ENCODE results near the gene A1CF. TPM values are rescaled to one million over a fixed set of nuclear protein-coding genes. Genes with fewer than 3 reads are reported as not detected.

A1CF gene, protein sequence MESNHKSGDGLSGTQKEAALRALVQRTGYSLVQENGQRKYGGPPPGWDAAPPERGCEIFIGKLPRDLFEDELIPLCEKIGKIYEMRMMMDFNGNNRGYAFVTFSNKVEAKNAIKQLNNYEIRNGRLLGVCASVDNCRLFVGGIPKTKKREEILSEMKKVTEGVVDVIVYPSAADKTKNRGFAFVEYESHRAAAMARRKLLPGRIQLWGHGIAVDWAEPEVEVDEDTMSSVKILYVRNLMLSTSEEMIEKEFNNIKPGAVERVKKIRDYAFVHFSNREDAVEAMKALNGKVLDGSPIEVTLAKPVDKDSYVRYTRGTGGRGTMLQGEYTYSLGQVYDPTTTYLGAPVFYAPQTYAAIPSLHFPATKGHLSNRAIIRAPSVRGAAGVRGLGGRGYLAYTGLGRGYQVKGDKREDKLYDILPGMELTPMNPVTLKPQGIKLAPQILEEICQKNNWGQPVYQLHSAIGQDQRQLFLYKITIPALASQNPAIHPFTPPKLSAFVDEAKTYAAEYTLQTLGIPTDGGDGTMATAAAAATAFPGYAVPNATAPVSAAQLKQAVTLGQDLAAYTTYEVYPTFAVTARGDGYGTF
- total RNA-seq (2022) (not detected in 2 replicates), Bru-seq, nascent RNA (not detected), BruChase-seq, experiment 1, labeled RNA remaining after a 6-hour chase (percentile 1 among the genes with signal in this experiment), BruChase-seq, experiment 2, labeled RNA remaining after a 2-hour chase (not detected)
- long read RNA-seq = 0 reads

DNA sequence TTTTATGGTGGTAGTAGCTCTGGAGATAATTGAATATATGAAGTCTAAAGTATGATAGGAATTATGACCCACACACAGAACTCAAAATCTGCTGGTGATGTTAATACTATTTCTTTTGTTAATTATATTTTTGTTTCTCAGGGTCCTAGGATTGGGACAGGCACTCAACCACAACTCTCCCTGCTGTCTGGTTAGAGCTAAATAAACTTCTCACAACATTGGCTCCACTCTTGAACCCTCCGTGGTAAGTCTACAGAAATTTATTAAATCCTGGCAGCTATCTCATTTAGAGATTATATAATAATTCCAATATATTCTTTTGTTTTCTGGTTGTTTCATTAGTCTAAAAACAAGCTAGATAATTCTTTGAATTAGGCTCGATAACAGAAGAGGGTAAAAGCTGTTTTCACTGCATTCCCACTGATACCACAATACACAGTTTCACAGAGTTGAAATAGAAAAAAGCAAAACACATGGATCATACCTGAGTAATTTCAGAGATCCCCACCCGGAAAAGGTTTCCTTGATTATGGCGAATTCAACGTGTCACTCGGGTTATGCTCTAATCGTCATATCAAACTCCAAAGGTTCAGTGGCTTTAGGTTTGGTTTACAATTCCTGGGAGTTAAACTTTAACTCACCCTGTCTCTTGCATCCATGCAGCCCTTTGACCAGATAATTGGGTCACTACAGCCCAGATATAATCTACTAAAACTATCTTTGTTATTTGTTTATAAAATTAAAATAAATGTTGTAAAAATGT lies at the start of gene A1CF:
A1CF (minus strand) TSS at position 531 of the 763 bp plus-strand sequence. CDS start 25,687 bp downstream, outside the sequence.
- CTCF ChIA-PET = interaction anchor here (0.6 kb wide), 4 partner anchors 110 to 1824 kb away, joined by 3 to 4 read pairs (median 3); no protein-coding TSS in a partner anchor
- no TSS peak for BruUV-seq (replicated peaks)
- H3K4me3 Mint-ChIP-seq (ENCODE audit: unreplicated experiment) = no peak within 1 kb of the TSS
- no peak within 1 kb of the TSS for H3K27ac Mint-ChIP-seq (ENCODE audit: low read depth, unreplicated experiment)
- no peak for DNase-seq (ENCODE audit: unreplicated experiment)
- POLR2A ChIA-PET = interaction anchor here (0.6 kb wide), 1 partner anchor 298 kb away, joined by 3 read pairs; no protein-coding TSS in a partner anchor
- H3K36me3 Mint-ChIP-seq (ENCODE audit: insufficient read depth, unreplicated experiment) = no peaks in the 10 kb centered on the region
- H3K4me1 Mint-ChIP-seq (ENCODE audit: insufficient read depth, unreplicated experiment) = no peaks in the 10 kb centered on the region
- peaks cover 67% of the 10 kb centered on the region for H3K27me3 Mint-ChIP-seq (ENCODE audit: insufficient read depth, unreplicated experiment)
- TF ChIP-seq, protein P1, sequence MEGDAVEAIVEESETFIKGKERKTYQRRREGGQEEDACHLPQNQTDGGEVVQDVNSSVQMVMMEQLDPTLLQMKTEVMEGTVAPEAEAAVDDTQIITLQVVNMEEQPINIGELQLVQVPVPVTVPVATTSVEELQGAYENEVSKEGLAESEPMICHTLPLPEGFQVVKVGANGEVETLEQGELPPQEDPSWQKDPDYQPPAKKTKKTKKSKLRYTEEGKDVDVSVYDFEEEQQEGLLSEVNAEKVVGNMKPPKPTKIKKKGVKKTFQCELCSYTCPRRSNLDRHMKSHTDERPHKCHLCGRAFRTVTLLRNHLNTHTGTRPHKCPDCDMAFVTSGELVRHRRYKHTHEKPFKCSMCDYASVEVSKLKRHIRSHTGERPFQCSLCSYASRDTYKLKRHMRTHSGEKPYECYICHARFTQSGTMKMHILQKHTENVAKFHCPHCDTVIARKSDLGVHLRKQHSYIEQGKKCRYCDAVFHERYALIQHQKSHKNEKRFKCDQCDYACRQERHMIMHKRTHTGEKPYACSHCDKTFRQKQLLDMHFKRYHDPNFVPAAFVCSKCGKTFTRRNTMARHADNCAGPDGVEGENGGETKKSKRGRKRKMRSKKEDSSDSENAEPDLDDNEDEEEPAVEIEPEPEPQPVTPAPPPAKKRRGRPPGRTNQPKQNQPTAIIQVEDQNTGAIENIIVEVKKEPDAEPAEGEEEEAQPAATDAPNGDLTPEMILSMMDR (IDR thresholded peaks at IDR 0.05; ENCODE audit: unreplicated experiment) = no peak
- no peaks in the 10 kb centered on the region for H3K9me3 Mint-ChIP-seq (ENCODE audit: unreplicated experiment)
- intact Hi-C loops (cut with micrococcal nuclease) = no loop called here

DNA sequence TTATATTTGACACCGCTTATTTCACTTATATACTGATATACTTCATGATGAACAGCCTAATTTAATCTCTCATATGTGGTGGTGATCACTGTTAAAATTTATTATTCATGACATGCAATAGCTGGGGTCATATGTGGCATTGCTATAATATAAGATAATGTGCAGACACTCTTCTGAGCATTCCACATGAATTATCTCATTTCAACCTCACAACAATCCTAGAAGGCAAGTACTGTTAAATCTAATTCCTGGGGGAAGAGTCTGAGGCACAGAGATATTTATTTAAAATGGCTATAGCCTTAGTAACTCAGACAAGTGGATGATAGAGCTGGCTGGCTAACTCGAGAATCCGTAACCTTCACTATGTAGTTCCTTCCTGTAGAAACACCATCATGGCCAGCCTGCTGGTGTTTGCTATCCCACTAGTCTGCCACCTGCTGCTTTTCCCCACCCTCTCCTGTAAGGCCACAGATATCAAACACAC lies 46.6 kb upstream of the A1CF start:
- H3K4me1 Mint-ChIP-seq (ENCODE audit: insufficient read depth, unreplicated experiment) = no peaks in the 10 kb centered on the region
- TF ChIP-seq, protein P1 (IDR thresholded peaks at IDR 0.05; ENCODE audit: unreplicated experiment) = no peak
- H3K4me3 Mint-ChIP-seq (ENCODE audit: unreplicated experiment) = no peak overlapping the region
- no peak overlapping the region for H3K27ac Mint-ChIP-seq (ENCODE audit: low read depth, unreplicated experiment)
- no peaks in the 10 kb centered on the region for H3K9me3 Mint-ChIP-seq (ENCODE audit: unreplicated experiment)
- ChIA-PET CTCF (no interaction called here), POLR2A (no interaction called here)
- peaks cover 54% of the 10 kb centered on the region for H3K27me3 Mint-ChIP-seq (ENCODE audit: insufficient read depth, unreplicated experiment)
- DNase-seq (ENCODE audit: unreplicated experiment) = no peak
- BruUV-seq (replicated peaks) = no TSS peak
- H3K36me3 Mint-ChIP-seq (ENCODE audit: insufficient read depth, unreplicated experiment) = no peaks in the 10 kb centered on the region
- intact Hi-C loops (cut with micrococcal nuclease) = no loop called here

DNA sequence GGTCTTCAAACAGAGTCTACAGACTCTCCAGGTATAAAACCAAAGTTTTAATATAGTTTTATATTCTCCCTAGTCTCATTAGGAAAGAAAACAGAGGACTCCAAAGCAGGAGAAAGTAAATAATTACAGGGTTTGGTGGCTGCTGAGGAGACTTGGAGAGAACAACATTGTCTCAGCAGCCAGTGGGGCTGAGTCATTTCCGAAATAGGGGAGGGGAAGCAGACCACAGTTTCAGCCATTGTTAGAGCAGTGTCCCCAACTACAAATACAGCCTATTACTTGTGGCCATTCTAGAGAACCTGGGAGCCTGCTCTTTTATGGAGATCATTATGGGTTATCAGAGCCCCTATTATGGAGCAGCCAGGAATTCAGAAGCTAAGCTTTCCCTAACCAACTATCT lies 44.2 kb upstream of the A1CF start:
- Mint-ChIP-seq H3K27ac (ENCODE audit: low read depth, unreplicated experiment) (no peak overlapping the region), H3K36me3 (ENCODE audit: insufficient read depth, unreplicated experiment) (no peaks in the 10 kb centered on the region), H3K9me3 (ENCODE audit: unreplicated experiment) (no peaks in the 10 kb centered on the region), H3K4me1 (ENCODE audit: insufficient read depth, unreplicated experiment) (no peaks in the 10 kb centered on the region), H3K4me3 (ENCODE audit: unreplicated experiment) (no peak overlapping the region), H3K27me3 (ENCODE audit: insufficient read depth, unreplicated experiment) (peaks cover 39% of the 10 kb centered on the region)
- TF ChIP-seq, protein P1 (IDR thresholded peaks at IDR 0.05; ENCODE audit: unreplicated experiment) = no peak
- intact Hi-C loops (cut with micrococcal nuclease) = no loop called here
- POLR2A ChIA-PET = no interaction called here
- BruUV-seq (replicated peaks) = no TSS peak
- CTCF ChIA-PET = no interaction called here
- peak; percentile 10 for DNase-seq (ENCODE audit: unreplicated experiment)
